Fibroblast of villous mesenchyme (primary cell): Measurements from ENCODE around the gene CRELD1. TPM values are rescaled to one million over a fixed set of nuclear protein-coding genes. Genes with fewer than 3 reads are reported as not detected.

Experiments used
- DNase-seq: peaks from one replicate; pipeline ENCODE4 v3.0.0-alpha.2; 2010; ENCODE audit warnings: low read depth
- H3K4me3 ChIP-seq: 2 replicates; pipeline ENCODE4 v1.5.1; 2011; ENCODE audit warnings: low read depth, mild to moderate bottlenecking, low read length
- CTCF ChIP-seq: IDR thresholded peaks from 2 replicates; pipeline ENCODE4 v1.5.1; 2012; ENCODE audit warnings: low read depth, mild to moderate bottlenecking, low read length; ENCODE audit not compliant: insufficient read depth
- total RNA-seq: library from RNA; depleted of rRNA; stranded (reverse); fragments of >200 nt; gene quantifications from 2 replicates; pipeline ENCODE4 v1.2.3, GENCODE V29; 2012

Gene CRELD1
- total RNA-seq, 1 donor: 16.0 TPM

GRCh38 chr3:9942934-9943690 is 9.5 kb downstream of the CRELD1 start:
- TF ChIP-seq CTCF: no peak
- no peak overlapping the region for H3K4me3 ChIP-seq
- no peak for DNase-seq

DNA sequence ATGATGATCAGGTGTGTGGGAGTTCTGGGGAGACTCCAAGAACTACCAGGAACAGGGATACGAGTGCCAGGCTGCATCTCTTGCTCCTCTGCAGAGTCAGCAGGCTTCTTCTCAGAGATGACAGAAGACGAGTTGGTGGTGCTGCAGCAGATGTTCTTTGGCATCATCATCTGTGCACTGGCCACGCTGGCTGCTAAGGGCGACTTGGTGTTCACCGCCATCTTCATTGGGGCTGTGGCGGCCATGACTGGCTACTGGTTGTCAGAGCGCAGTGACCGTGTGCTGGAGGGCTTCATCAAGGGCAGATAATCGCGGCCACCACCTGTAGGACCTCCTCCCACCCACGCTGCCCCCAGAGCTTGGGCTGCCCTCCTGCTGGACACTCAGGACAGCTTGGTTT is 10.6 kb downstream of the CRELD1 start:
- no peak for DNase-seq
- TF ChIP-seq CTCF: no peak
- no peak overlapping the region for H3K4me3 ChIP-seq

DNA sequence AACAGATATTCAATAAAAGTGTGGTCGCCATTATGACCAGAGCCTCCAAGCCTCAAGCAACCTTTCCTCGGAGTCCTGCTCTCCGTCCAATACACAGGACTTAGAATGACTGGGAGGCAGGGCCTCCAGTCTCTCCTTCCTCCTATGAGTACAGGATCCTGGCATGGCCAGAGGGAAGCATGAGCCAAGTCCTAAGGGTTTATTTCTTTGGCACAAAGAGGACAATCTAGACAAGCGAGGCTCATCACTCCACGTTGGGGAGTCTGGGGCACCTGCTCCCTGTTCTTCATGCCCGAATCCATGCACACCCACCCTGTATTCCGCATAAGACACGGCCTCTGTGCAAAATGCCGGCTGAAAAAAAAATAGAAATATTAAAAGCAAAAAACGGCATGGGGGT is 11.7 kb downstream of the CRELD1 start:
- no peak for TF ChIP-seq CTCF
- no peak for DNase-seq
- H3K4me3 ChIP-seq: no peak overlapping the region

GRCh38 chr3:9946112-9947024 is 12.7 kb downstream of the CRELD1 start:
- peak; percentile 77 for TF ChIP-seq CTCF
- DNase-seq: peak; percentile 90
- H3K4me3 ChIP-seq: peak overlapping the region; percentile 70

DNA sequence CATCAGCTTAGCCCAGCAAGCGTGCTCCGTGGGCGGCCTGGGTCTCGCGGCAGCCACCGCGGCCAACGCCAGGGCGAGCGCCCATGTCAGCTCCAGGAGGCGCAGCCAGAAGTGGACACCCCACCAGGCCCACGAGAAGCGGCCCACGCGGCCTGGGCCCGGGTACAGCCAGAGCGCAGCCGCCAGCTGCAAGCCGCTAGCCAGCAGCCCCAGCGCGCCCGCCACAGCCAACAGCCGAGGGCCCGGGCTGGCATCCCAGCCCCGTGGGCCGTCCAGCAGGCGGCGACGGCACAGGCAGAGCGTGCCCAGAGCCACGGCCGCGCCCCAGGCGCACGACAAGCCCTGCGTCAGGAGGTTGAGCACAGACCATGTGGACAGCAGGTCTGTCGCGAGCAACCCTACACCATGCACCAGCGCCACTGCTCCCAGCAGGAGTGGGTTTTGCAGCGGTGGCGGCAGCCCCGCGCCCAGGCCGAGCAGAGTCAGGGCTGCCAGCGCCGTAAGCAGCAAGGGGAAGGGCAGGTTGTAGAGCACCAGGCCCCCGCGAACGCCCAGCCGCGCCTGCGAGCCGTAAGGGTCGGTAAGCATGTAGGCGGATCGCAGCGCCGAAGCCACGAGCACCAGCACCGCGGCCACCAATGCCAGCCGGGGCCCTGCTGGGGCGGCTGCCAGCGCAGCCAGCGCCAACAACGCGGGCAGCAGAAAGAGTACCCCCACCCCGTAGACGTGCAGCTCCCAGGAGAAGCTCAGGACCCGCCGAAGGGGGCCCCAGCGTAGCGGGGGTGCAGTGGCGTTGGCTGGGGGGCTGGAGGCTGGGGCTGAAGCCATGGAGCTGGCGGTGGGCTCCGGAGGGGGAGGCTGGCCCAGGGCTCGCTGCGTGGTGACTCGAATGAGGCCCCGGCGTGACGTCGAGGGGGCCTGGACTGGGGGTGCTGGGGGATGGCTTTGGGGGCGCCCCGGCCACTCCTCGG is 13.7 kb downstream of the CRELD1 start:
- peak; percentile 64 for TF ChIP-seq CTCF
- H3K4me3 ChIP-seq: peak overlapping the region; percentile 70
- DNase-seq: peak; percentile 73

- H3K4me3 ChIP-seq: no peak overlapping the region
- TF ChIP-seq CTCF: no peak
- no peak for DNase-seq
Measured at GRCh38 chr3:9948586-9948985, 15.0 kb downstream of the CRELD1 start.
